Measurements from ENCODE around the gene STX18. TPM values are rescaled to one million over a fixed set of nuclear protein-coding genes. Genes with fewer than 3 reads are reported as not detected.
"Not testable (repeated sequence)": the region's sequence is repeated elsewhere in the genome, so short reads cannot be mapped to it uniquely, and the experiment has no call there.

The STX18 gene
- total RNA-seq, 1 experiment from 2014 or later, result 23.4 TPM

GRCh38 chr4:4480685-4481398, 61.0 kb downstream of the STX18 start:
- DNase-seq (ENCODE audit: low read depth), result no peak

- DNase-seq (ENCODE audit: low read depth), result no peak
Measured at GRCh38 chr4:4480205-4480604, 61.6 kb downstream of the STX18 start.

GRCh38 chr4:4479366-4479765, 62.5 kb downstream of the STX18 start:
- DNase-seq (ENCODE audit: low read depth), result no peak

GRCh38 chr4:4477796-4478195, 64.1 kb downstream of the STX18 start:
- DNase-seq (ENCODE audit: low read depth), result no peak

- no peak for DNase-seq (ENCODE audit: low read depth)
Measured at GRCh38 chr4:4477391-4477790, 64.5 kb downstream of the STX18 start.

GRCh38 chr4:4474476-4474875, 67.4 kb downstream of the STX18 start:
- DNase-seq (ENCODE audit: low read depth), result no peak

- no peak for DNase-seq (ENCODE audit: low read depth)
Measured at GRCh38 chr4:4472344-4472958, 69.4 kb downstream of the STX18 start.

- DNase-seq (ENCODE audit: low read depth), result no peak
Measured at GRCh38 chr4:4471195-4471594, 70.7 kb downstream of the STX18 start.

GRCh38 chr4:4470208-4470607, 71.6 kb downstream of the STX18 start:
- DNase-seq (ENCODE audit: low read depth), result no peak

- not testable (repeated sequence) for DNase-seq (ENCODE audit: low read depth)
Measured at GRCh38 chr4:4465238-4465637, 76.6 kb downstream of the STX18 start.

GRCh38 chr4:4462970-4463369, 78.9 kb downstream of the STX18 start:
- no peak for DNase-seq (ENCODE audit: low read depth)

- no peak for DNase-seq (ENCODE audit: low read depth)
Measured at GRCh38 chr4:4461850-4462249, 80.0 kb downstream of the STX18 start.

GRCh38 chr4:4461178-4461577, 80.7 kb downstream of the STX18 start:
- no peak for DNase-seq (ENCODE audit: low read depth)

GRCh38 chr4:4460759-4461158, 81.1 kb downstream of the STX18 start:
- no peak for DNase-seq (ENCODE audit: low read depth)

GRCh38 chr4:4459181-4459580, 82.7 kb downstream of the STX18 start:
- no peak for DNase-seq (ENCODE audit: low read depth)

- DNase-seq (ENCODE audit: low read depth), result peak; percentile 83
Measured at GRCh38 chr4:4457803-4458553, 83.9 kb downstream of the STX18 start.

GRCh38 chr4:4456816-4457578, 84.9 kb downstream of the STX18 start:
- DNase-seq (ENCODE audit: low read depth), result no peak

- peak; percentile 55 for DNase-seq (ENCODE audit: low read depth)
Measured at GRCh38 chr4:4456351-4456750, 85.5 kb downstream of the STX18 start.

- no peak for DNase-seq (ENCODE audit: low read depth)
Measured at GRCh38 chr4:4455210-4455865, 86.5 kb downstream of the STX18 start.

- DNase-seq (ENCODE audit: low read depth), result no peak
Measured at GRCh38 chr4:4446434-4446833, 95.4 kb downstream of the STX18 start.

- peak; percentile 62 for DNase-seq (ENCODE audit: low read depth)
Measured at GRCh38 chr4:4443821-4444220, 98.0 kb downstream of the STX18 start.

Data from HT1080 (cell line).